Prostate gland (tissue), 2 donors: ENCODE results near the gene CD180. TPM values are rescaled to one million over a fixed set of nuclear protein-coding genes. Genes with fewer than 3 reads are reported as not detected.
"Not testable (repeated sequence)": the region's sequence is repeated elsewhere in the genome, so short reads cannot be mapped to it uniquely, and the experiment has no call there.

Source experiments
- DNase-seq: peaks from one replicate; pipeline ENCODE4 v3.0.0-alpha.2; 2019; ENCODE audit warnings: low spot score
- H3K27ac ChIP-seq, 2 donors: fragments of 200-600 bp; sonication (generic); 2 replicates each; pipeline ENCODE4 v1.5.1; 2017 to 2019
- H3K27me3 ChIP-seq: fragments of 200-600 bp; sonication (generic); replicated peaks from 2 replicates; pipeline ENCODE4 v1.5.1; 2019; ENCODE audit not compliant: insufficient read depth
- H3K36me3 ChIP-seq, 2 donors: fragments of 200-600 bp; sonication (generic); 1 replicate in 1 of 2; 2 replicates in 1 of 2; pipeline versions ENCODE4 v1.5.1 to v1.8.1; 2017 to 2019
- H3K4me1 ChIP-seq: fragments of 200-600 bp; sonication (generic); replicated peaks from 2 replicates; pipeline ENCODE4 v1.5.1; 2019
- H3K4me3 ChIP-seq, 2 donors: fragments of 200-600 bp; sonication (generic); 2 replicates each; pipeline ENCODE4 v1.5.1; 2017 to 2019
- H3K9me3 ChIP-seq: fragments of 200-600 bp; sonication (generic); 2 replicates; pipeline ENCODE4 v1.5.1; 2017
- CTCF ChIP-seq, 4 experiments: fragments of 200-600 bp in 2 of 4; fragments of 450-650 bp in 2 of 4; sonication (generic) in 2 of 4; IDR thresholded peaks; 1 replicate in 3 of 4; 2 replicates in 1 of 4; pipeline ENCODE4 v1.5.1; 2016 to 2019; ENCODE audit warnings: antibody characterized with exemption in 4 of 4, mild to moderate bottlenecking in 2 of 4, moderate library complexity in 2 of 4
- POLR2A ChIP-seq: fragments of 450-650 bp; IDR thresholded peaks from one replicate; pipeline ENCODE4 v1.6.1; 2016; ENCODE audit warnings: antibody characterized with exemption, mild to moderate bottlenecking
- POLR2AphosphoS5 ChIP-seq: sonication (generic); formaldehyde crosslinking; IDR thresholded peaks from one replicate; pipeline ENCODE4 v1.6.1; 2017; ENCODE audit warnings: antibody characterized with exemption
- WGBS: methylation state at CpG from one replicate; pipeline ENCODE4 v1.1.5; 2018; 5-methylcytosine and 5-hydroxymethylcytosine counted together
- intact Hi-C: fragments of 100-400 bp; cut with DNase I; formaldehyde crosslinking; loops from one replicate; pipeline ENCODE4 v1.14.2; 2022
- total RNA-seq, 2 donors: library from RNA; depleted of rRNA; stranded (reverse); fragments of >200 nt; gene quantifications; one replicate each; pipeline ENCODE4 v1.1.0, GENCODE V29; 2016

The CD180 gene
- total RNA-seq, 2 donors from 2014 or later: 0.18 to 0.68 TPM

GRCh38 chr5:67178966-67179365 is 17.6 kb downstream of the CD180 start:
- H3K36me3 ChIP-seq: no peaks in the 10 kb centered on the region
- no peaks in the 10 kb centered on the region for H3K27me3 ChIP-seq
- DNase-seq: no peak
- WGBS: 95% methylated on average over 7 of the region's 7 CpGs
- intact Hi-C loops: no loop called here
- no peaks in the 10 kb centered on the region for H3K9me3 ChIP-seq
- no peak overlapping the region for H3K4me3 ChIP-seq
- H3K27ac ChIP-seq: no peak overlapping the region
- H3K4me1 ChIP-seq: no peaks in the 10 kb centered on the region
- TF ChIP-seq POLR2AphosphoS5 (no peak), CTCF (IDR thresholded peaks at IDR 0.05) (no peak), POLR2A (no peak)

- Histone ChIP-seq H3K27me3 (no peaks in the 10 kb centered on the region), H3K4me3 (no peak overlapping the region), H3K4me1 (no peaks in the 10 kb centered on the region), H3K9me3 (no peaks in the 10 kb centered on the region), H3K36me3 (no peaks in the 10 kb centered on the region), H3K27ac (no peak overlapping the region)
- intact Hi-C loops: no loop called here
- 71% methylated on average over 1 of the region's 1 CpG for WGBS
- no peak for TF ChIP-seq CTCF (IDR thresholded peaks at IDR 0.05)
- no peak for TF ChIP-seq POLR2AphosphoS5
- no peak for TF ChIP-seq POLR2A
- DNase-seq: no peak
Measured at GRCh38 chr5:67178085-67178484, 18.5 kb downstream of the CD180 start.

GRCh38 chr5:67176936-67177335 is 19.7 kb downstream of the CD180 start:
- intact Hi-C loops: no loop called here
- TF ChIP-seq POLR2A (no peak), POLR2AphosphoS5 (no peak), CTCF (IDR thresholded peaks at IDR 0.05) (no peak)
- DNase-seq: no peak

GRCh38 chr5:67173959-67174358 is 22.6 kb downstream of the CD180 start:
- DNase-seq: no peak
- TF ChIP-seq CTCF (IDR thresholded peaks at IDR 0.05) (no peak), POLR2A (no peak), POLR2AphosphoS5 (no peak)
- Histone ChIP-seq H3K4me1 (no peaks in the 10 kb centered on the region), H3K4me3 (no peak overlapping the region), H3K27me3 (no peaks in the 10 kb centered on the region), H3K36me3 (no peaks in the 10 kb centered on the region), H3K9me3 (no peaks in the 10 kb centered on the region), H3K27ac (no peak overlapping the region)
- intact Hi-C loops: no loop called here
- WGBS: 95% methylated on average over 1 of the region's 1 CpG

More at GRCh38 chr5:67176936-67177335, 19.7 kb downstream of the CD180 start:
- Histone ChIP-seq H3K36me3 (no peaks in the 10 kb centered on the region), H3K4me3 (no peak overlapping the region), H3K9me3 (no peaks in the 10 kb centered on the region), H3K4me1 (no peaks in the 10 kb centered on the region), H3K27ac (no peak overlapping the region), H3K27me3 (no peaks in the 10 kb centered on the region)

GRCh38 chr5:67173351-67173750 is 23.2 kb downstream of the CD180 start:
- DNase-seq, H3K27me3 ChIP-seq, H3K27ac ChIP-seq, H3K9me3 ChIP-seq, H3K4me1 ChIP-seq, intact Hi-C loops, H3K4me3 ChIP-seq, H3K36me3 ChIP-seq: not testable (repeated sequence)
- 100% methylated on average over 1 of the region's 2 CpGs for WGBS

GRCh38 chr5:67170767-67171166 is 25.8 kb downstream of the CD180 start:
- no peaks in the 10 kb centered on the region for H3K36me3 ChIP-seq
- 90% methylated on average over 3 of the region's 3 CpGs for WGBS
- no peak for DNase-seq
- H3K4me1 ChIP-seq: no peaks in the 10 kb centered on the region
- no peaks in the 10 kb centered on the region for H3K27me3 ChIP-seq
- intact Hi-C loops: no loop called here
- no peak for TF ChIP-seq CTCF (IDR thresholded peaks at IDR 0.05)
- TF ChIP-seq POLR2AphosphoS5: no peak
- TF ChIP-seq POLR2A: no peak
- H3K9me3 ChIP-seq: no peaks in the 10 kb centered on the region
- H3K27ac ChIP-seq: no peak overlapping the region
- H3K4me3 ChIP-seq: no peak overlapping the region
